Measurements from ENCODE around the gene ATG2A.

Gene ATG2A

GRCh38 chr11:64923944-64924909 lies 7.2 kb upstream of the ATG2A start, which contains the start of gene PPP2R5B:
TSS of gene PPP2R5B (plus strand) at chr11:64924689. CDS start at chr11:64925735, 1,046 bp downstream.
- peak; percentile 75 for DNase-seq

GRCh38 chr11:64923151-64923661 lies 6.2 kb upstream of the ATG2A start:
- DNase-seq: no peak

GRCh38 chr11:64921384-64921783 lies 4.4 kb upstream of the ATG2A start:
- DNase-seq: no peak

GRCh38 chr11:64920124-64920523 lies 3.1 kb upstream of the ATG2A start:
- DNase-seq: no peak

GRCh38 chr11:64919627-64920026 lies 2.6 kb upstream of the ATG2A start:
- DNase-seq: no peak

GRCh38 chr11:64918017-64918416 lies 1.0 kb upstream of the ATG2A start:
- no peak for DNase-seq

- DNase-seq: no peak
Observed at GRCh38 chr11:64917663-64917995, 620 bp upstream of the ATG2A start.

GRCh38 chr11:64916040-64916774 lies 802 bp downstream of the ATG2A start:
- DNase-seq: no peak

- DNase-seq: no peak
Observed at GRCh38 chr11:64915376-64915887, 1.6 kb downstream of the ATG2A start.

- no peak for DNase-seq
Observed at GRCh38 chr11:64914123-64914522, 2.9 kb downstream of the ATG2A start.

GRCh38 chr11:64913171-64913727 lies 3.8 kb downstream of the ATG2A start:
- DNase-seq: no peak

- DNase-seq: no peak
Observed at GRCh38 chr11:64911689-64912088, 5.3 kb downstream of the ATG2A start.

GRCh38 chr11:64911142-64911541 lies 5.9 kb downstream of the ATG2A start:
- DNase-seq: no peak

- no peak for DNase-seq
Observed at GRCh38 chr11:64910451-64911093, 6.4 kb downstream of the ATG2A start.

GRCh38 chr11:64909653-64910343 lies 7.2 kb downstream of the ATG2A start:
- DNase-seq: no peak

GRCh38 chr11:64908766-64909165 lies 8.2 kb downstream of the ATG2A start:
- DNase-seq: no peak

GRCh38 chr11:64906314-64906635 lies 10.7 kb downstream of the ATG2A start:
- DNase-seq: no peak

- no peak for DNase-seq
Observed at GRCh38 chr11:64905516-64906313, 11.3 kb downstream of the ATG2A start.

- DNase-seq: no peak
Observed at GRCh38 chr11:64903291-64903833, 13.6 kb downstream of the ATG2A start.

GRCh38 chr11:64902102-64902900 lies 14.7 kb downstream of the ATG2A start:
- DNase-seq: no peak

All from DMS153 (cell line).